ENCODE data around the gene ARID3A.
"Not testable (repeated sequence)": the region's sequence is repeated elsewhere in the genome, so short reads cannot be mapped to it uniquely, and the experiment has no call there.

ARID3A gene

GRCh38 chr19:1019616-1019961 lies 93.8 kb downstream of the ARID3A start:
- Histone ChIP-seq H3K27ac (ENCODE audit: low read depth, low read length) (peak overlapping the region; percentile 73; the same call in 1 of the 2 replicates), H3K36me3 (ENCODE audit: control insufficient read depth, insufficient read depth, low read length) (no peaks in the 10 kb centered on the region), H3K4me1 (ENCODE audit: control insufficient read depth, insufficient read depth, low read length) (peaks cover 40% of the 10 kb centered on the region), H3K9me3 (ENCODE audit: control insufficient read depth, insufficient read depth, low read depth, low read length) (no peaks in the 10 kb centered on the region), H3K4me3 (ENCODE audit: low read depth, low read length) (peak overlapping the region; percentile 95), H3K9ac (ENCODE audit: low read length) (peak overlapping the region; percentile 91), H3K27me3 (ENCODE audit: control insufficient read depth, insufficient read depth, low read length) (no peaks in the 10 kb centered on the region)

GRCh38 chr19:1019980-1020867 lies 94.4 kb downstream of the ARID3A start:
- Histone ChIP-seq H3K36me3 (ENCODE audit: control insufficient read depth, insufficient read depth, low read length) (no peaks in the 10 kb centered on the region), H3K27me3 (ENCODE audit: control insufficient read depth, insufficient read depth, low read length) (no peaks in the 10 kb centered on the region), H3K9ac (ENCODE audit: low read length) (peak overlapping the region; percentile 91), H3K9me3 (ENCODE audit: control insufficient read depth, insufficient read depth, low read depth, low read length) (no peaks in the 10 kb centered on the region), H3K27ac (ENCODE audit: low read depth, low read length) (peak overlapping the region; percentile 73), H3K4me1 (ENCODE audit: control insufficient read depth, insufficient read depth, low read length) (peaks cover 40% of the 10 kb centered on the region), H3K4me3 (ENCODE audit: low read depth, low read length) (peak overlapping the region; percentile 95)

- Histone ChIP-seq H3K4me3 (ENCODE audit: low read depth, low read length) (peak within 1 kb of the TSS; percentile 95), H3K27ac (ENCODE audit: low read depth, low read length) (peak within 1 kb of the TSS; percentile 98), H3K36me3 (ENCODE audit: control insufficient read depth, insufficient read depth, low read length) (no peaks in the 10 kb centered on the region), H3K9ac (ENCODE audit: low read length) (peak within 1 kb of the TSS; percentile 91), H3K4me1 (ENCODE audit: control insufficient read depth, insufficient read depth, low read length) (peaks cover 37% of the 10 kb centered on the region), H3K27me3 (ENCODE audit: control insufficient read depth, insufficient read depth, low read length) (no peaks in the 10 kb centered on the region), H3K9me3 (ENCODE audit: control insufficient read depth, insufficient read depth, low read depth, low read length) (no peaks in the 10 kb centered on the region)
These were observed 95.1 kb downstream of the ARID3A start, which contains the start of gene TMEM259 for GRCh38 chr19:1020868-1021425. TSS of gene TMEM259 (minus strand) at chr19:1021123. CDS start at chr19:1020996, 127 bp downstream.

- H3K27ac ChIP-seq (ENCODE audit: low read depth, low read length); H3K27me3 ChIP-seq (ENCODE audit: control insufficient read depth, insufficient read depth, low read length): not testable (repeated sequence)
- peaks cover 13% of the 10 kb centered on the region for H3K4me1 ChIP-seq (ENCODE audit: control insufficient read depth, insufficient read depth, low read length)
These were observed 98.0 kb downstream of the ARID3A start for GRCh38 chr19:1023883-1024188.

GRCh38 chr19:1025080-1025479 lies 99.2 kb downstream of the ARID3A start:
- H3K9ac ChIP-seq (ENCODE audit: low read length); H3K4me3 ChIP-seq (ENCODE audit: low read depth, low read length); H3K27ac ChIP-seq (ENCODE audit: low read depth, low read length); H3K4me1 ChIP-seq (ENCODE audit: control insufficient read depth, insufficient read depth, low read length); H3K27me3 ChIP-seq (ENCODE audit: control insufficient read depth, insufficient read depth, low read length); H3K9me3 ChIP-seq (ENCODE audit: control insufficient read depth, insufficient read depth, low read depth, low read length); H3K36me3 ChIP-seq (ENCODE audit: control insufficient read depth, insufficient read depth, low read length): not testable (repeated sequence)

More at GRCh38 chr19:1023883-1024188, 98.0 kb downstream of the ARID3A start:
- not testable (repeated sequence) for H3K9ac ChIP-seq (ENCODE audit: low read length); H3K9me3 ChIP-seq (ENCODE audit: control insufficient read depth, insufficient read depth, low read depth, low read length); H3K36me3 ChIP-seq (ENCODE audit: control insufficient read depth, insufficient read depth, low read length); H3K4me3 ChIP-seq (ENCODE audit: low read depth, low read length)
